Prostate gland (tissue), 2 donors: ENCODE data around the gene KCNJ3. TPM values are rescaled to one million over a fixed set of nuclear protein-coding genes. Genes with fewer than 3 reads are reported as not detected.

Source experiments
- DNase-seq: peaks from one replicate; pipeline ENCODE4 v3.0.0-alpha.2; 2019; ENCODE audit warnings: low spot score
- H3K27ac ChIP-seq, 2 donors: fragments of 200-600 bp; sonication (generic); 2 replicates each; pipeline ENCODE4 v1.5.1; 2017 to 2019
- H3K27me3 ChIP-seq: fragments of 200-600 bp; sonication (generic); replicated peaks from 2 replicates; pipeline ENCODE4 v1.5.1; 2019; ENCODE audit not compliant: insufficient read depth
- H3K36me3 ChIP-seq, 2 donors: fragments of 200-600 bp; sonication (generic); 1 replicate in 1 of 2; 2 replicates in 1 of 2; pipeline versions ENCODE4 v1.5.1 to v1.8.1; 2017 to 2019
- H3K4me1 ChIP-seq: fragments of 200-600 bp; sonication (generic); replicated peaks from 2 replicates; pipeline ENCODE4 v1.5.1; 2019
- H3K4me3 ChIP-seq, 2 donors: fragments of 200-600 bp; sonication (generic); 2 replicates each; pipeline ENCODE4 v1.5.1; 2017 to 2019
- H3K9me3 ChIP-seq: fragments of 200-600 bp; sonication (generic); 2 replicates; pipeline ENCODE4 v1.5.1; 2017
- POLR2A ChIP-seq: fragments of 450-650 bp; IDR thresholded peaks from one replicate; pipeline ENCODE4 v1.6.1; 2016; ENCODE audit warnings: antibody characterized with exemption, mild to moderate bottlenecking
- POLR2AphosphoS5 ChIP-seq: sonication (generic); formaldehyde crosslinking; IDR thresholded peaks from one replicate; pipeline ENCODE4 v1.6.1; 2017; ENCODE audit warnings: antibody characterized with exemption
- WGBS: methylation state at CpG from one replicate; pipeline ENCODE4 v1.1.5; 2018; 5-methylcytosine and 5-hydroxymethylcytosine counted together
- intact Hi-C: fragments of 100-400 bp; cut with DNase I; formaldehyde crosslinking; loops from one replicate; pipeline ENCODE4 v1.14.2; 2022
- total RNA-seq, 2 donors: library from RNA; depleted of rRNA; stranded (reverse); fragments of >200 nt; gene quantifications; one replicate each; pipeline ENCODE4 v1.1.0, GENCODE V29; 2016
- TF ChIP-seq, protein P1 (sequence below), 4 experiments: fragments of 200-600 bp in 2 of 4; fragments of 450-650 bp in 2 of 4; sonication (generic) in 2 of 4; IDR thresholded peaks; 1 replicate in 3 of 4; 2 replicates in 1 of 4; pipeline ENCODE4 v1.5.1; 2016 to 2019; ENCODE audit warnings: antibody characterized with exemption in 4 of 4, mild to moderate bottlenecking in 2 of 4, moderate library complexity in 2 of 4

Gene KCNJ3
- total RNA-seq, 2 donors from 2014 or later: 2.7 to 8.8 TPM

DNA sequence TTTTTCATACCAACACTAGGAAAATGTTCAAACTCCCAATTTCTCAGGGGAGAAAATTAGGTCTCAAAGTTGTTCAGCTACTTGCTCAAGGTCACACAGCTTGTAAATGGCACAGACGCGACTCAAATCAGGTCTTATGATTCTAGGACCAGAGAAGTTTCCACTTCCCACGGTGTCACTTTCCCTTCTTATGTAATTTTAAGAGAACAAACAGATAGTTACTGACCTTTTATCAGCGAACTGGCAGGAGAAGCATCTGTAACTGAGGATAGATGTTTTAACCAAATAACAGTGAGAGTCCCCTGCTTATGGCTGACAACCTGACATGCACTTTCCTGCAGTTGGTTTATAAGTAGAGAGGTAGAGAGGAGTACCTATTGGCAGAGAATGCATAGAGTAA, 2.1 kb upstream of the KCNJ3 start:
- Histone ChIP-seq H3K36me3 (no peaks in the 10 kb centered on the region), H3K4me1 (no peaks in the 10 kb centered on the region), H3K27me3 (peaks cover 4% of the 10 kb centered on the region), H3K4me3 (no peak overlapping the region), H3K27ac (no peak overlapping the region), H3K9me3 (no peaks in the 10 kb centered on the region)
- TF ChIP-seq POLR2AphosphoS5 (no peak), POLR2A (no peak)
- TF ChIP-seq, protein P1, sequence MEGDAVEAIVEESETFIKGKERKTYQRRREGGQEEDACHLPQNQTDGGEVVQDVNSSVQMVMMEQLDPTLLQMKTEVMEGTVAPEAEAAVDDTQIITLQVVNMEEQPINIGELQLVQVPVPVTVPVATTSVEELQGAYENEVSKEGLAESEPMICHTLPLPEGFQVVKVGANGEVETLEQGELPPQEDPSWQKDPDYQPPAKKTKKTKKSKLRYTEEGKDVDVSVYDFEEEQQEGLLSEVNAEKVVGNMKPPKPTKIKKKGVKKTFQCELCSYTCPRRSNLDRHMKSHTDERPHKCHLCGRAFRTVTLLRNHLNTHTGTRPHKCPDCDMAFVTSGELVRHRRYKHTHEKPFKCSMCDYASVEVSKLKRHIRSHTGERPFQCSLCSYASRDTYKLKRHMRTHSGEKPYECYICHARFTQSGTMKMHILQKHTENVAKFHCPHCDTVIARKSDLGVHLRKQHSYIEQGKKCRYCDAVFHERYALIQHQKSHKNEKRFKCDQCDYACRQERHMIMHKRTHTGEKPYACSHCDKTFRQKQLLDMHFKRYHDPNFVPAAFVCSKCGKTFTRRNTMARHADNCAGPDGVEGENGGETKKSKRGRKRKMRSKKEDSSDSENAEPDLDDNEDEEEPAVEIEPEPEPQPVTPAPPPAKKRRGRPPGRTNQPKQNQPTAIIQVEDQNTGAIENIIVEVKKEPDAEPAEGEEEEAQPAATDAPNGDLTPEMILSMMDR (IDR thresholded peaks at IDR 0.05): no peak
- DNase-seq: no peak
- intact Hi-C loops: no loop called here
- WGBS: 48% methylated on average over 4 of the region's 4 CpGs

DNA sequence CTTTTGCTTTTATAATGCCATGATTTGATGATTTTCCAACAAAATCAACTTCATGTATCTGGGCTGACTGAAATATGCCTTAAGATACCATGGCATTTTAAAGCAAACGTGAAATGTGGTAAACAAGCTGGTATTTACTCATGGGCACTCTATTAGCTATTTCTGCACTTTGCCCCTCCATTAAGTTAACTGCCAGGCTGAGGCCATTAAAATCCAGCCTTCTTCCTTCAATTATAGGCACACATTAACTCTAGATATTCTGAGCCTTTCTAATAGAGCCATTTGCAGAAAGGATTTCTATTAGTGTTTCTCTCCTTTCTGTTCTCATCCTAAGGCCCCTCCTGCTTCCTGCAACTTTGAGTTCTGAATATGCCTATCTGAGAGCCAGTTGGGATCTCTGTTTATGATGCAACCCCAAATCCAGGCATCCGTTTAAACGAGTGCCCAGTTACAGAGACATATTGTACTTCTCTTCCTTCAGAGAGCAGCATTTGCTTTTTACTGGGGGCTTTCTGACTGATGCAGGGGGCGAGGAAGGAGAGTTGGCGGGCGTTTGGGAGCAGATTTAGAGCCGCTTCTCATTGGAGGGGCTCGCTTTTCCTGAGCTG, 1.6 kb upstream of the KCNJ3 start:
- no peaks in the 10 kb centered on the region for H3K9me3 ChIP-seq
- H3K27me3 ChIP-seq: peaks cover 4% of the 10 kb centered on the region
- no peaks in the 10 kb centered on the region for H3K4me1 ChIP-seq
- peak overlapping the region in 1 of 2 donors; percentile 25 for H3K4me3 ChIP-seq
- TF ChIP-seq POLR2A (no peak), POLR2AphosphoS5 (no peak)
- TF ChIP-seq, protein P1 (IDR thresholded peaks at IDR 0.05): no peak
- H3K36me3 ChIP-seq: no peaks in the 10 kb centered on the region
- H3K27ac ChIP-seq: no peak overlapping the region
- DNase-seq: no peak
- WGBS: 24% methylated on average over 8 of the region's 8 CpGs
- intact Hi-C loops: no loop called here

DNA sequence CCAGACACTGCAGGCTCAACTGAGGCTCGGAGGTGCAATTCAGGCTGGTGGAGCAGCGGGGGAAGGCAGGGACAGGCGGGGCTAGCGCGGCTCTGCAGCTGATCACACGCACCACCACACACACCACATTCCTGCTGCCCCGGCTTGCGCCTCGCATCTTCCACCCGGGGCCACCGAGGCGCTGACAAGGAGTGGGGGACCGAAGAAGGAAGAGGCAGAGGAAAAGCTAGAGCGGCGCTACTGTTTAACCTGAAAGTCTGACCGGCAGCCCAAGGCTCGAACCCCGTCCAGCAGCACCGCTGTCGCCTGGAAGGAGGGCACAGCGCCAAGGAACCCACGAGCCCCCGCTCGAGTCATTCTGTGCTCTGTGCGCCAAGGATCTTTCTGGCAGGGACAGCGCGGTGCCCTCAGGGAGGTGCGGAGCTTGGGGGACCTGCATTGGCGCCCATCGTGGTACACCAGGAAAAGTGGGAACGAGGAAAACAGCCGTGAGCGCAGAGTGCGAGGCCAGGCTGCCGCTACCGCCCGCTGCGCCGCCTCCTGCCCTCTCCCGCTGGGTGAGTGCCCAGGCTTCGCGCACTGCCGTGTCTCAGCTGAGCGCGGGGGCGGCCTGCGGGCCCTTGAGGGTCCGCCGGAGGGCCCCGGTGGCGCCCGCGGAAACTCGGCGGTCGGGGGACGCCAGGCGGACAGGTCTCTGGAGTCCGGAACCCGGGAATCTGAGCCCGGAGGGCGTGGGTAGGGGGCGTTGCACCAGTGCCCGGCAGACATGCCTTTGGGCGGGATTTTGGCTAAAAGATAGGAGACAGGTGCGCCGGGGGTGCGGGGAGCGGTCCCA, 860 bp upstream of the KCNJ3 start:
- H3K9me3 ChIP-seq: no peaks in the 10 kb centered on the region
- H3K4me3 ChIP-seq: peak overlapping the region; percentile 25
- no peaks in the 10 kb centered on the region for H3K4me1 ChIP-seq
- intact Hi-C loops: no loop called here
- peak overlapping the region in 1 of 2 donors; percentile 39 for H3K27ac ChIP-seq
- no peaks in the 10 kb centered on the region for H3K36me3 ChIP-seq
- TF ChIP-seq POLR2AphosphoS5 (no peak), POLR2A (no peak)
- TF ChIP-seq, protein P1 (IDR thresholded peaks at IDR 0.05): no peak
- 1% methylated on average over 56 of the region's 69 CpGs for WGBS
- DNase-seq: no peak
- peaks cover 4% of the 10 kb centered on the region for H3K27me3 ChIP-seq

DNA sequence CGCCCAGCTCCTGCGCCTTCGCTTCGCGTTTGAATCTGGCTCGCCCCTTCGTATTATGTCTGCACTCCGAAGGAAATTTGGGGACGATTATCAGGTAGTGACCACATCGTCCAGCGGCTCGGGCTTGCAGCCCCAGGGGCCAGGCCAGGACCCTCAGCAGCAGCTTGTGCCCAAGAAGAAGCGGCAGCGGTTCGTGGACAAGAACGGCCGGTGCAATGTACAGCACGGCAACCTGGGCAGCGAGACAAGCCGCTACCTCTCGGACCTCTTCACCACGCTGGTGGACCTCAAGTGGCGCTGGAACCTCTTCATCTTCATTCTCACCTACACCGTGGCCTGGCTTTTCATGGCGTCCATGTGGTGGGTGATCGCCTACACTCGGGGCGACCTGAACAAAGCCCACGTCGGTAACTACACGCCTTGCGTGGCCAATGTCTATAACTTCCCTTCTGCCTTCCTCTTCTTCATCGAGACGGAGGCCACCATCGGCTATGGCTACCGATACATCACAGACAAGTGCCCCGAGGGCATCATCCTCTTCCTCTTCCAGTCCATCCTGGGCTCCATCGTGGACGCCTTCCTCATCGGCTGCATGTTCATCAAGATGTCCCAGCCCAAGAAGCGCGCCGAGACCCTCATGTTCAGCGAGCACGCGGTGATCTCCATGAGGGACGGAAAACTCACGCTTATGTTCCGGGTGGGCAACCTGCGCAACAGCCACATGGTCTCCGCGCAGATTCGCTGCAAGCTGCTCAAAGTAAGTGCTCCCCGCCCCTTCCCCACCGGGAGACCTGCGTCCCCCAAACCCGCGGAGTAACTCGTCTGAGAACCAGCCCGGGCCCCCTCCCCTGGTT, 453 bp downstream of the KCNJ3 start:
- no peak overlapping the region for H3K27ac ChIP-seq
- no peaks in the 10 kb centered on the region for H3K9me3 ChIP-seq
- intact Hi-C loops: no loop called here
- no peaks in the 10 kb centered on the region for H3K36me3 ChIP-seq
- no peak for DNase-seq
- H3K27me3 ChIP-seq: peaks cover 4% of the 10 kb centered on the region
- H3K4me1 ChIP-seq: no peaks in the 10 kb centered on the region
- H3K4me3 ChIP-seq: peak overlapping the region; percentile 11 to 25
- TF ChIP-seq POLR2A (no peak), POLR2AphosphoS5 (no peak)
- TF ChIP-seq, protein P1 (IDR thresholded peaks at IDR 0.05): no peak
- WGBS: 8% methylated on average over 54 of the region's 60 CpGs
